AG08395 (cell line): ENCODE results near the gene DEPDC5.
"Not testable (repeated sequence)": the region's sequence is repeated elsewhere in the genome, so short reads cannot be mapped to it uniquely, and the experiment has no call there.

Source experiments
- DNase-seq: peaks from one replicate; pipeline ENCODE4 v3.0.0; 2012; ENCODE audit warnings: mixed read lengths, low spot score

The DEPDC5 gene

GRCh38 chr22:31749636-31750364, 4.0 kb upstream of the DEPDC5 start, which contains the start of gene PRR14L:
PRR14L (minus strand) TSS chr22:31750132; CDS start chr22:31738860, 11,272 bp downstream.
- peak; percentile 96 for DNase-seq

- DNase-seq, result no peak
Measured at GRCh38 chr22:31750365-31751284, 3.2 kb upstream of the DEPDC5 start.

- no peak for DNase-seq
Measured at GRCh38 chr22:31752096-31752847, 1.5 kb upstream of the DEPDC5 start.

DNA sequence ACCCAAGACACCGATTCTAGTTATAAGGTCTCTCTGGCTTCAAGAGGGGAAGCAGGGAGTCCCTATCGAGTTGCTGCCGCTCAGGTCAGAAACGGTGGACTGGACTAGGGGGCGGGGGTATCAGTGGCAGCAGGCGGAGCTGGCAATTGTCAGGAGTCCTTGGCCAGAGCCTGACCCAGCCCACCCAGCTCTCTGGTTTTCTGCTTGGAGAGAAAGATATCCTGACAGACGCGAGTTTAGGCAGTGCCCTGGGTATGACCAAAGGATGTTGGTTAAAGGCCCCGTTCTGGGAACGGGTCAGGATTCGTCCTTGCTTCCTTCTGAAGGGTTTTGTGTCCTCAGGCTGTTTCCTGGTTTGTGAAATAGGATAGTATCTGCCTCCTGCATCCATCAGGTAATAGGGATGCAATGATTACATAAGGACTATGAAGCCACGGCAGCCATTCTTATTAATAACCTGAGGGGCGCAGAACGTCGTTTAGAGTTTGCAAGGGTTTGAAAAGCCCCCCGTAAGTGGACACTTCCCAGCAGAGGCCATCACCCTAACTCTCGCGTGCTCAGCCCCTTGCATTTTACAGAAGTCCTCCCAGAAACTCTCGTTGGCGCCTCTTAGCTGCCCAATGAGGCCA, 700 bp upstream of the DEPDC5 start:
- DNase-seq, result no peak

GRCh38 chr22:31754813-31755212, 994 bp downstream of the DEPDC5 start:
- no peak for DNase-seq

GRCh38 chr22:31757265-31757664, 3.4 kb downstream of the DEPDC5 start:
- no peak for DNase-seq

DNA sequence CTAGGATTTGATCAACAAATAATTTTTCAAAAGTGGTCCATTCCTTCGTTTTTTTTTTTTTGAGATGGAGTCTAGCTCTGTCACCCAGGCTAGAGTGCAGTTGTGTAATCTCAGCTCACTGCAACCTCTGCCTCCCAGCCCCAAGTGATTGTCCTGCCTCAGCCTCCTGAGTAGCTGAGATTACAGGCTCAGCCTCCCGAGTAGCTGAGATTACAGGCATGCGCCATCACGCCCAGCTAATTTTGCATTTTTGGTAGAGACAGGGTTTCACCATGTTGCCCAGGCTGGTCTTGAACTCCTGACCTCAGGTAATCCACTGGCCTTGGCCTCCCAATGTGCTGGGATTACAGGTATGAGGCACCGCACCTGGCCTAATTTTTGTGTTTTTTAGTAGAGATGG, 5.0 kb downstream of the DEPDC5 start:
- not testable (repeated sequence) for DNase-seq

DNA sequence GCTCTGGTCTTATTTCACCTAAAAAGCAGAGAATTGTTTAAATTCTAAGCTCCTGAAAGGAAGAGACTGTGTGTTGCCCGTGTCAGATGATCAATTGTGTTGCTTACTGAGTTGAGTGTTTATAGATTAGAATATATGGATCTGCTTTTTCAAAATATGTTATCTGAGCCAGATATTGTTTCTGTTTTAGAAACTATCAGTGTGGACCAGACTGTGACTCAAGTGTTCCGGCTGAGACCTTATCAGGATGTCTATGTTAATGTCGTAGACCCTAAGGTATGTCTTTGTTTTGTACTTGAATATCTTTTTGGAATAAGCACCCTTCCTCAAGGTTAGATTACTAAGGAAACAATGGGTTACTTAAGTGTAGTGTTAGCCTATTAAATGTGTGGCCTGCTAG, 11.0 kb downstream of the DEPDC5 start:
- no peak for DNase-seq

- no peak for DNase-seq
Measured at GRCh38 chr22:31768422-31769059, 14.7 kb downstream of the DEPDC5 start.

DNA sequence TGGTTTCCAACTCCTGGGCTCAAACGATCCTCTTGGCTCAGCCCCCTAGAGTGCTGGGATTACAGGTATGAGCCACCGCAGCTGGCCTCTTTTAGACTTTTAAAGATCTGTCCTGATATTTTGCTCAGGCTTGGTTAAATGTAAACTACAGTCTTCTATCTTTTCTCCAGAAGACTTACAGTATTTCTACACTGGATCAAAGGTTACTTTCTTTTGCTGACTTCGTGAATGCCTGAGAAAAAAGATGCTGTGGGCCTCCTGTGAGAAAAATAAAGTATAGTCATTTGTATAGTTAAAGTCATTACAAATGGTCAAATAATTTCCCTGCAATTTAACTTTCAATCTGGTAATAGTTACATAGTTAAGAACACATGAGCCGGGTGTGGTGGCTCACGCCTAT, 19.6 kb downstream of the DEPDC5 start:
- no peak for DNase-seq

GRCh38 chr22:31776231-31776630, 22.4 kb downstream of the DEPDC5 start:
- no peak for DNase-seq

DNA sequence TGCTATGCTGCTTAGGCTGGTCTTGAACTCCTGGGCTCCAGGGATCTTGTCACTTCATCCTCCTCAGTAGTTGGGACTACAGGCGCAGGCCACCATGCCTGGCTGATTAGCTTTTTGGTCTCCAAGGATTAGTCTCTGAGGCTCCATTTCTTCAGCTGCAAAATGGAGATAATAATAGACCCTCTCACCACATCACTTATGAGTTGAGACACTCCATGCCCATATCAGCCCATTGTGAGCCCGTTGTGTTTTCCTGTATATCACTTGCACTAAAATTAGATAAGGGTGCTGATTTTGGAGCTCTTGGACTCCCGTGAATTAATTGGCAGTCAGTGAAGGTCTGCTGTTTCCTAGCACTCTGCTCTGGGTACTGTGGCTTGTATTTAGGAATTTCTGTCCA, 36.0 kb downstream of the DEPDC5 start:
- DNase-seq, result no peak

DNA sequence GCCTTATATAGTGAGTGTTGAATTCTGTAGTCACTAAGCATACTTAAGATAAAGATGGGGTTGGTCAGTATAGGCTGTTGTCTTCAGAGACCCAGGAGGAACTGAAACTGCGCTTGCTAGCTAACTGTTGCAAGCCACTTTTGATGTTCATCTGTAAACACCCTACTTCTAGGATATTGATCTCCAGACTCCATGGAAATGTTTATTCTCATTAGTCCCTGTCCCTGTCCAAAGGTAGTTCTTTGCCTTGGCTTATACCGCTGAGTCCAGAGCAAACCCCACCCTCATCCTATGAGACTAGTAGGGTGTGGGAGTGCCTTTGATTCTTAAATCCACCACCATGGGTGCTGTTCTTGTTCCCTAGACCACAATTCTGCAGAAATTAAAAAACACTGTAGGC, 36.4 kb downstream of the DEPDC5 start:
- DNase-seq, result no peak

GRCh38 chr22:31799358-31799757, 45.5 kb downstream of the DEPDC5 start:
- not testable (repeated sequence) for DNase-seq

GRCh38 chr22:31800065-31800464, 46.2 kb downstream of the DEPDC5 start:
- no peak for DNase-seq

GRCh38 chr22:31800861-31801260, 47.0 kb downstream of the DEPDC5 start:
- DNase-seq, result not testable (repeated sequence)

DNA sequence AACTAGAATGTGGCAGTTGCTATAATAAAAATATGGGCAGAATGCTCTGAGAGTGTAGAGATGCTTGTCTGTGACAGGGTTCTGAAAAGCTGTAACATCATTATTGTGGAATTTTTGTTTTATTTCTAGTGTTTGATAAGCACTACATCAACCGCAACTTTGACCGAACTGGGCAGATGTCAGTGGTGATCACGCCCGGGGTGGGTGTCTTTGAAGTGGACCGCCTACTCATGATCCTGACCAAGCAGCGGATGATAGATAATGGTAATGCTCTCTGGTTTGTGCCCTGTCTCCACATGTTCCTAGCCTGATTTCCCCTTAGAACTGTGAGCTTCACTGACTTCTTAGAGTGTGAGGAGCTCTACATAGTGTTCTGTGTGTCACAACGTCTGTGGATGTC, 48.8 kb downstream of the DEPDC5 start:
- no peak for DNase-seq

DNA sequence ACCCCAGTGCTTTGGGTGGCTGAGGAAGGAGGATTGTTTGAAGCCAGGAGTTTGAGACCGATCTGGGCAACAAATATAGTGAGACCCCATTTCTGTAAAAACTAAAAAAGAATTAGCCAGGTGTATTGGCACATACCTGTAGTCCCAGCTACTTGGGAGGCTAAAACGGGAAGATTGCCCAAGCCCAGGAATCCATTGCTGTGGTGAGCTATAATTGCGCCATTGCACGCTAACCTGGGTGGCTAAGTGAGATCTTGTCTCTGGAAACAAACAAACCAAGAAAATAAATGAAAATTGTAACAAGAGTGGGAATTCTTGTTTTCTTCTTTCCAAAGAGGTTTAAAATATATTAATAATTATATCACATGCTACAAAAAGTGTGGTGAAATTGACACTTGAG, 52.9 kb downstream of the DEPDC5 start:
- DNase-seq, result no peak

GRCh38 chr22:31812977-31813605, 59.3 kb downstream of the DEPDC5 start:
- DNase-seq, result no peak

DNA sequence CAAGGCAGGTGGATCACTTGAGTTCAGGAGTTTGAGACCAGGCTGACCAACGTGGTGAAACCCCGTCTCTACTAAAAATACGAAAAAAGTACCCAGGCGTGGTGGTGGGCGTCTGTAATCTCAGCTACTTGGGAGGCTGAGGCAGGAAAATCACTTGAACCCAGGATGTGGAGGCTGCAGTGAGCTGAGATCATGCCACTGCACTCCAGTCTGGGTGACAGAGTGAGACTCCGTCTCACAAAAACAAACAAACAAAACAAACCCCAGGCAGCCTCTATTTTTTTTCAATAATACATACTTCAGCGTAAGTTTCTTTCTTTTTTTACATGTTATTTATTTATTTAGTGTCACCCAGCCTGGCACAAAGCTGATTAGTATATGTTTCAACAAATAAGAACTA, 60.1 kb downstream of the DEPDC5 start:
- DNase-seq, result not testable (repeated sequence)

DNA sequence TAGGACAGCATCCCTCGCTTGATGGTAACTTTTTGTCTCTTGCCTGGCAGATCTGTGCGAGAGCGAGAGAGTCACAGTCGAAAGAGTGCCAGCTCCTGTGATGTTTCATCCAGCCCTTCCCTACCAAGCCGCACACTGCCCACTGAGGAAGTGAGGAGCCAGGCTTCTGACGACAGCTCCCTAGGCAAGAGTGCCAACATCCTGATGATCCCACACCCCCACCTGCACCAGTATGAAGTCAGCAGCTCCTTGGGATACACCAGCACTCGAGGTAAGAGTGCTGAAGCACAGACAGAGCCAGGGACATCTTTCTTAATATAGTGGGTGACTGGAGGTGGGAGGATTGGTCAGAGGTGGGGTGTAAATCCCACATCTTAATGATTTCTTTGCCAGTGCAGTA, 61.1 kb downstream of the DEPDC5 start:
- DNase-seq, result no peak
